ENCODE data around the gene GNAS. TPM values are rescaled to one million over a fixed set of nuclear protein-coding genes. Genes with fewer than 3 reads are reported as not detected.

Gene GNAS
- total and polyA plus RNA-seq, 9 of the 15 experiments (the other 6 are each of a cell fraction or from before 2014, with no cell fraction given) = 128 to 648 (median 266) TPM

- CTCF ChIA-PET (ENCODE audit: low intra/inter-chr PET ratio) = interaction anchor here (1.1 to 4.5 kb wide), 4 partner anchors 336 to 624 kb away, joined by 3 to 59 read pairs (median 17); no protein-coding TSS in a partner anchor
- in situ Hi-C loops (cut with MboI) (no loop called here), intact Hi-C loops (cut with micrococcal nuclease) (loop anchor here (2.0 kb wide), 1 partner anchor 215 kb away; no protein-coding TSS in a partner anchor)
- POLR2A ChIA-PET = interaction anchor here (0.7 kb wide), 2 partner anchors 139 to 537 kb away, joined by 4 read pairs; no protein-coding TSS in a partner anchor
- Histone ChIP-seq H4K20me1 (replicated peaks; ENCODE audit: control insufficient read depth, insufficient read depth, low read length) (no peaks in the 10 kb centered on the region), H3K9me1 (ENCODE audit: control insufficient read depth, insufficient read depth, low read length) (no peaks in the 10 kb centered on the region), H3K4me2 (ENCODE audit: insufficient read depth, low read length) (no peak overlapping the region), H3K79me2 (ENCODE audit: control insufficient read depth, insufficient read depth, low read length) (no peaks in the 10 kb centered on the region), H3K4me1 (replicated peaks in 1 of 2; ENCODE audit: control insufficient read depth in 2 of 2, insufficient read depth in 2 of 2, low read length in 2 of 2) (peaks cover 0 to 6% of the 10 kb centered on the region in 2 experiments; a peak in 3 of 5 replicates), H2AFZ (ENCODE audit: low read depth, low read length) (no peak overlapping the region), H3K9ac (ENCODE audit: insufficient read depth in 1 of 2, low read depth in 2 of 2, low read length in 2 of 2) (no peak overlapping the region), H3K4me3 (no peak overlapping the region), H3K36me3 (ENCODE audit: control insufficient read depth, insufficient read depth, low read length) (no peaks in the 10 kb centered on the region), H3K27me3 (ENCODE audit: control insufficient read depth in 2 of 2, insufficient read depth in 2 of 2, low read length in 2 of 2) (peaks cover 0 to 4% of the 10 kb centered on the region in 2 experiments; a peak in 1 of 5 replicates), H3K9me3 (replicated peaks; ENCODE audit: control insufficient read depth, insufficient read depth, low read depth, low read length) (no peaks in the 10 kb centered on the region), H3K27ac (ENCODE audit: extremely low read depth, low read depth, low read length) (no peak overlapping the region)
- no TSS peak for BruUV-seq (replicated peaks)
- ATAC-seq (no peak), DNase-seq (ENCODE audit: extremely low read depth in 1 of 4, low spot score in 3 of 4) (no peak), FAIRE-seq (no peak)
- WGBS (ENCODE audit: insufficient coverage, low coverage, missing lambda C conversion rate) = 14% methylated on average over 7 of the region's 8 CpGs
- no peak for TF ChIP-seq ZKSCAN1 (IDR thresholded peaks at IDR 0.05; ENCODE audit: low read depth, low read length)
- TF ChIP-seq ADNP (tag; IDR thresholded peaks at IDR 0.05) = no peak
- no peak for TF ChIP-seq IRF1 (CRISPR knock-in tag; IDR thresholded peaks at IDR 0.05; ENCODE audit: borderline replicate concordance)
- no peak for TF ChIP-seq ZBTB7A (IDR thresholded peaks at IDR 0.05; ENCODE audit: borderline replicate concordance, control insufficient read depth, low read depth, low read length)
- TF ChIP-seq PCBP1 (IDR thresholded peaks at IDR 0.05; ENCODE audit: low read depth, low read length, poor library complexity, severe bottlenecking) = no peak
- TF ChIP-seq FOXP1 (CRISPR knock-in tag; IDR thresholded peaks at IDR 0.05) = no peak
- no peak for TF ChIP-seq SIX5 (IDR thresholded peaks at IDR 0.05; ENCODE audit: borderline replicate concordance in 1 of 2, insufficient read depth in 1 of 2, low read depth in 1 of 2, low read length in 2 of 2)
- no peak for TF ChIP-seq IFI16 (CRISPR knock-in tag; IDR thresholded peaks at IDR 0.05)
- no peak for TF ChIP-seq CSDE1 (IDR thresholded peaks at IDR 0.05)
- TF ChIP-seq RREB1 (CRISPR knock-in tag; IDR thresholded peaks at IDR 0.05) = no peak
- TF ChIP-seq ZNF121 (CRISPR knock-in tag; conservative IDR thresholded peaks at IDR 0.05) = no peak
- TF ChIP-seq, protein P1, sequence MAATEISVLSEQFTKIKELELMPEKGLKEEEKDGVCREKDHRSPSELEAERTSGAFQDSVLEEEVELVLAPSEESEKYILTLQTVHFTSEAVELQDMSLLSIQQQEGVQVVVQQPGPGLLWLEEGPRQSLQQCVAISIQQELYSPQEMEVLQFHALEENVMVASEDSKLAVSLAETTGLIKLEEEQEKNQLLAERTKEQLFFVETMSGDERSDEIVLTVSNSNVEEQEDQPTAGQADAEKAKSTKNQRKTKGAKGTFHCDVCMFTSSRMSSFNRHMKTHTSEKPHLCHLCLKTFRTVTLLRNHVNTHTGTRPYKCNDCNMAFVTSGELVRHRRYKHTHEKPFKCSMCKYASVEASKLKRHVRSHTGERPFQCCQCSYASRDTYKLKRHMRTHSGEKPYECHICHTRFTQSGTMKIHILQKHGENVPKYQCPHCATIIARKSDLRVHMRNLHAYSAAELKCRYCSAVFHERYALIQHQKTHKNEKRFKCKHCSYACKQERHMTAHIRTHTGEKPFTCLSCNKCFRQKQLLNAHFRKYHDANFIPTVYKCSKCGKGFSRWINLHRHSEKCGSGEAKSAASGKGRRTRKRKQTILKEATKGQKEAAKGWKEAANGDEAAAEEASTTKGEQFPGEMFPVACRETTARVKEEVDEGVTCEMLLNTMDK (IDR thresholded peaks at IDR 0.05; ENCODE audit: borderline replicate concordance, insufficient read depth, low read depth, low read length, poor library complexity, severe bottlenecking) = no peak
These were observed 19.1 kb downstream of the GNAS start for GRCh38 chr20:58871533-58872102.
